Central memory CD4-positive, alpha-beta T cell (primary cell): Measurements from ENCODE around the gene LAMB4.
A peak's percentile ranks its signal among the peaks of the same experiment; 100 is the strongest.

ENCODE experiments used
- DNase-seq: peaks from one replicate; pipeline ENCODE4 v3.0.0; 2022
- total RNA-seq, 3 experiments: gene quantifications; one replicate each; lab custom pipeline; 2026; lab: John Stamatoyannopoulos, UW

Gene LAMB4, protein sequence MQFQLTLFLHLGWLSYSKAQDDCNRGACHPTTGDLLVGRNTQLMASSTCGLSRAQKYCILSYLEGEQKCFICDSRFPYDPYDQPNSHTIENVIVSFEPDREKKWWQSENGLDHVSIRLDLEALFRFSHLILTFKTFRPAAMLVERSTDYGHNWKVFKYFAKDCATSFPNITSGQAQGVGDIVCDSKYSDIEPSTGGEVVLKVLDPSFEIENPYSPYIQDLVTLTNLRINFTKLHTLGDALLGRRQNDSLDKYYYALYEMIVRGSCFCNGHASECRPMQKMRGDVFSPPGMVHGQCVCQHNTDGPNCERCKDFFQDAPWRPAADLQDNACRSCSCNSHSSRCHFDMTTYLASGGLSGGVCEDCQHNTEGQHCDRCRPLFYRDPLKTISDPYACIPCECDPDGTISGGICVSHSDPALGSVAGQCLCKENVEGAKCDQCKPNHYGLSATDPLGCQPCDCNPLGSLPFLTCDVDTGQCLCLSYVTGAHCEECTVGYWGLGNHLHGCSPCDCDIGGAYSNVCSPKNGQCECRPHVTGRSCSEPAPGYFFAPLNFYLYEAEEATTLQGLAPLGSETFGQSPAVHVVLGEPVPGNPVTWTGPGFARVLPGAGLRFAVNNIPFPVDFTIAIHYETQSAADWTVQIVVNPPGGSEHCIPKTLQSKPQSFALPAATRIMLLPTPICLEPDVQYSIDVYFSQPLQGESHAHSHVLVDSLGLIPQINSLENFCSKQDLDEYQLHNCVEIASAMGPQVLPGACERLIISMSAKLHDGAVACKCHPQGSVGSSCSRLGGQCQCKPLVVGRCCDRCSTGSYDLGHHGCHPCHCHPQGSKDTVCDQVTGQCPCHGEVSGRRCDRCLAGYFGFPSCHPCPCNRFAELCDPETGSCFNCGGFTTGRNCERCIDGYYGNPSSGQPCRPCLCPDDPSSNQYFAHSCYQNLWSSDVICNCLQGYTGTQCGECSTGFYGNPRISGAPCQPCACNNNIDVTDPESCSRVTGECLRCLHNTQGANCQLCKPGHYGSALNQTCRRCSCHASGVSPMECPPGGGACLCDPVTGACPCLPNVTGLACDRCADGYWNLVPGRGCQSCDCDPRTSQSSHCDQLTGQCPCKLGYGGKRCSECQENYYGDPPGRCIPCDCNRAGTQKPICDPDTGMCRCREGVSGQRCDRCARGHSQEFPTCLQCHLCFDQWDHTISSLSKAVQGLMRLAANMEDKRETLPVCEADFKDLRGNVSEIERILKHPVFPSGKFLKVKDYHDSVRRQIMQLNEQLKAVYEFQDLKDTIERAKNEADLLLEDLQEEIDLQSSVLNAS (N-terminal part only)
- total RNA-seq, result 0 reads per million in 3 experiments

DNA sequence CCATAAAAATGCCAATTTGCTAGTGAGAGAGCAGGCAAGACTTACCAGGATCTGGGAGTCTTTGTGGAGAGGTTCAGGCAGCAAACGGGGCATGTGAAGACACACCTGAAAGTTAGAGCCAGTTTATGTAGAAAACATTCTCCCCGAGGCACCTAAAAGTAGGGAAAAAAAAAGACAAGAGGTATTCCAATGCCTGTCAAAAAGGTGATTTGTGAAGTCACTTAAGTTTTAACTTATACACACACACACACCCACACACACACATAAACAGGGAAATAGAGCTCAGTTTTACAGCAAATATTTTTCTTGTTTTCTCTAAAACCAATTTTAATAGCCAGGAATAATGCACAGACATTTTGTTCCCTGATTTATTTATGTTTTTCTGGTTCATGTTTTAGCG is at the start of gene LAMB4:
Gene LAMB4 (minus strand): TSS at position 101 of the 400 bp plus-strand sequence. CDS start 7,197 bp downstream, outside the sequence.
- no peak for DNase-seq

DNA sequence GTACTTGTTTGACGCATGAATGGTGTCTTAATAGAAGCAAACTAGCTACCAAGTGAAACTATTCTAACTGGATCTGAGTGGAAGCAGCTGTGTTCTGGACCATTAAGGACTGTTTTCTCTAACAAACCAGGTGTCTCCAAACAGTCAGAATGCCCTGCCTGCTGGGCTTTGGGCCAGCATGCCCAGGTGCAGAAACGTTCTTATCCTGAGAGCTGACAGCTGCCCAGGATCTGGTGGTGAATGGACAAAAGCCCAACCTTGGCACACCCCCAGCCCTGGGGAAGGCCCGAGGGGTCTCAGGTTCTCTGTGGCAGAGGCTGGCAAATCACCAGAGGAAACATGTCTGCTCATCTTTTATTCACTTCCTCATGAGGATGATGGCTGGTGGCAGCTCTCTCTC is 48.2 kb upstream of the LAMB4 start:
- no peak for DNase-seq

DNA sequence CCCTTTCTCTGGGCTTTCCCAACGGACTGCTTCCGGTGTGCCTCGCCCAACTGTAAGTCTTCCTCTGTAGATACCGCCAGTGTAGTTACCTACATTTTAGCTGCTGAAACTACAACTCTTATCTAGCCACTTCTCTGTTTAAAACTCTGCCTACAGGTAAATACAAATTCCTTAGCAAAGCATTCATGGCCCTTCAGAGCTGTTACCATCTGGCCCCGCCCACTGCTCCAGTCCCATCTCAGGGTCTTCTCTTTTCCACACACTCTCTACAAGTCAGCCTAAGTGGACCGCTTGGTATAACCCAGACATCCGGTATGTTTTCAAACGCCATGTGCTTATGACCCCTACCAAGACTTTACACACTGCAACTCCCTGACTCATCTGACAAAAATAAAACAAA is 41.0 kb upstream of the LAMB4 start:
- DNase-seq, result no peak

- DNase-seq, result no peak
Observed at GRCh38 chr7:108170251-108170650, 40.1 kb upstream of the LAMB4 start.

DNA sequence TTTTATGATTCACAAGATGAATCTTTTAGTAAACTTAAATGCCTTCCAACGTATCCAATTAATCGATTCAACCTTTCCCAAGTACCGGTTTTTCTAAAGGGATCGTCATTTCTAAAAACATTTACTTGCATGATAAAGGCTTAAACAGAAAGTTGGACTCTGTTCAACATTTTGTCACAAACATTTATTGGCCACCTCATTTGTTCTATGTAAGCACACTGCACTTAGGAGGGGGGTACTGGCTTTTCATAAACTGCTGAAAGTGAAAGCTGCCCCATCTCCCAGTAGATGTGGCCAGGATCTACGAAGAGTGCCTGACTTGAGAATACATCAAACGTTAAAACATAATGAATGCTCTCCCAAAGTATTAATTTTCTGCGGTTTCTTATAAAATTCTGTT is 37.3 kb upstream of the LAMB4 start:
- DNase-seq, result no peak

DNA sequence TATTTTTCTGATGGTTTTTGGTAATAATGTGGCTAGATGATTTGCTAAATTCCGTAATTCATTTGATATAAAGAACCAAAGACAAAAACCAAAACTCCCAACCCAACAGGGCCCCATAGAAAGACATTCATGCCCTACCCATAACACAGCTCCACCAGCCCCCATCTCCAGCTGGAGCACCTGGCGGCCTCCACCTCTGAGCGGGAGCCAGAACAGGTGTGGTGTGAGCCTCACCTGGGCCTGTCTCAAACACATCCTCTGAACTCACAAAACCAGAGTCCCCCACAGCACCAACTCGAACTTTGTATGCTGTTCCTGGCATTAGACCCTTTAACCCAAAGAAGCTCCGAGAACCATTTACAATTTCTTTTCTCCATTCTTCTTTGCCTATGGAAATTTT is 36.5 kb upstream of the LAMB4 start:
- no peak for DNase-seq

- DNase-seq, result no peak
Observed at GRCh38 chr7:108165723-108166122, 35.6 kb upstream of the LAMB4 start.

- no peak for DNase-seq
Observed at GRCh38 chr7:108164946-108165345, 34.8 kb upstream of the LAMB4 start.

DNA sequence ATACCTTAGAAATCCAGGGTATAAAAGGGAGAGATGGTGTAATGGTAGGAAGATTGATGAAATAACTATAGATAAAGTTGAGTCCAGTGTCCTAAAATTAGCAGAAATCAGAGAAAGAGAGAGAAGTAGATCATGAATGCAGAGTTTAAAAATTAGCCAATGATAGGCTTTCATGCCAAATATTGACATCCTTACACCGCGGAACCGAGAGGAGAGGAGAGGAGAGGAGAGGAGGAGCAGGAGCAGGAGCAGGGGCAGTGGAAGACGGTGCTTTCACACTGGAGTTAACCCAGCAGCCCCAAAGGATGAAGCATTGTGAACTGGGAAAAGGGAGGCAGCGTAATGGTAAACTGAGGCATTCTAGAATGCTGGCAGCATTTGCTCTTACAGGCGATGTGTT is 34.2 kb upstream of the LAMB4 start:
- DNase-seq, result no peak

- no peak for DNase-seq
Observed at GRCh38 chr7:108158776-108159175, 28.6 kb upstream of the LAMB4 start.

DNA sequence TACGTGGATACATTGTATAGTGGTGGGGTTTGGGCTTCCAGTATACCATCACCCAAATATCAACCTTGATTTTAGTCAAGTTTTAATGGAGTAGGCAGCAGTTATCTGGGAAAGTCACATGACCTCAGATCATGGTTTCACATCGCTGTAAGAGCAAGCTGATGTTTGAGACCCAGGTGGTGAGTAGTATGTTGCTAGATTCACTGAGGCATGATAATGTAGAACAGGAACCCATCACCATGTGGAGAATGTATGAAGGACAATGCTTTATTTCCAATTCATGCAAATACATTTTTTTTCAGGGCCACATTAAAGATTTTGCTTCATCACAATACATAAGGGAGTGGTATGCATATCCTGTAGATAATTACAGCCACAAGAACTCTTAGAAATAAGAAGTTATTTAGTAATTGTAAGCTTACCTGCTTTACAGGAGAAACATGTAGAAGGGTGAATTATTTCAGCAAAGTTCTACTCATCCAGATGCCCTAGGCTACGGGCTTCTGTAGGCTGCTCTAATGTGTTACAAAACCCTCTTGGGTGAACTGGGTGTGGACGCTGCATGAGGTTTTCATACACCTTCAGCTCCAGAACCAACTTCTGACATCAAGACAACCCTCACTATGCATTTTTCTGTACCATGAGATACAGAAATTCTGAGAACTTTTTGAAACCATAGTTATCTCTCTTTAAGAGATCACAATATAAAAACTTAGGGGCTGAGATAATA is 27.6 kb upstream of the LAMB4 start:
- DNase-seq, result no peak

DNA sequence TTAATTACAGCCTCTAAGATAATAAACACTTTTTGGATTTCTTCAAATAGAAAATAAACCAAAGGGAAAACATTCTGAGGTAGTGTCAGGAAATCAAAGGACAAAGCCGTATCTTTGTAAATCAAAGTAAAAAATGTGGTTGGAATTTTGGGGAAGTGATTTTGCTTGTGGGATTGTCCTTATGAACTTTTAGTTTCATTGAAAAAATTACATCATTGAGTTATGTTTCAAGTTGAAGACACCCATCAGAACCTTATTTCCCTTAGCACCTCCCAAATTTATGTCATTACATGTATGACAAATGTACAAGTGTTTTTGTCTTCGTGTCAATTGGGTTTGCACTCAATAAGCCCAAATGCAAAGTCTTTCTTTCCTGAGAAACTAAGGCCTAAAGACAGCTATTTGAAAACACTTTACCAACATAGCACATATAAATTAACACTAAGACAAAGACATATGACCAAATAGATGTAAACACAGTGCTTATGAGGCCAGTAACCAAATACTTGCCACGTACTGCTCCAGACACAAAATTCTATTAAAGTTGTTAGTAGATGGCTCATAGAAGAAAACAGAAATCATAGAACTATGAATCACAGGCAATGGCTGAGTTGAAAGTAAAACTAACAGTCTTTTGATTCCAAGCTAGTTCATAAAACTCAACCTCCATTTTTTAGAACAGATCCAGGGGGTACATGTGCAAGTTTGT is 26.9 kb upstream of the LAMB4 start:
- DNase-seq, result no peak

DNA sequence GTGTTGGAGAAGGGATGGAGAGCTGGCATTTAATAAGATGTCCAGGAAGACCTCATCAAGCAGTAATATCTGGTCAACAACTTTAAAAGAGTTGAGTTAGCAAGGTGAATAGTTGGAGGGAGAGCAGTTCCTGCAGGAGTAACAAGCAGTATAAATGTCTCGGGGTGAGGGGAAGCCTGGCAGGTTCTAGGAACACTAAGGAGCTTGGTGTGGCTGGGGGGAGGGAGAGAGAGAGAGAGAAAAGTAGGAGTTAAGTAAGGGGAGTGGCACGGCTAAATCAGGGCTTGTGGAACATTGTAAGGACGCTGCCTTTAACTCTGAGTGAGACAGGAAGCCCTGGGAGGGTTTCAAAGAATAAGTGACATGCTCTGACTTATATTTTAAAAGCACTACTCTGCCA is 22.0 kb upstream of the LAMB4 start:
- no peak for DNase-seq

DNA sequence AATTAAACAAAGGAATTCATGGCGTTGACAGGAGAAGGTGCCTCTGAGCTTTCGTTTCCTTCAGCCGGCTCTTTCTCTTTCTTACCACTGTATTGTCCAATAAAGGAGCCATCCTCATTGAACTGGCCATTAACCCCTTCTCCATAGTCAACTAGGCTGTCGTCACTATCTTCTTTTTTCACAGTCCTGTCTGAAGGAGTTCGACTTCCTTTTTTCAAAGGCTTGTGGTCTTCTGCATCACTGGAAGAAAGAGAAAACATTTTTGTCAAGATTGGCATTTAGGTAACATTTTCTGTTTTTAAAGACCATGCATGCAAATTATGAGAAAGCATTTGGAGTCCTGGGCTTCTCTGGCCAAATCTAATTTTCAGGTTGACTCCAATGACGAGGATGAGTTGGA is 19.7 kb upstream of the LAMB4 start:
- no peak for DNase-seq

DNA sequence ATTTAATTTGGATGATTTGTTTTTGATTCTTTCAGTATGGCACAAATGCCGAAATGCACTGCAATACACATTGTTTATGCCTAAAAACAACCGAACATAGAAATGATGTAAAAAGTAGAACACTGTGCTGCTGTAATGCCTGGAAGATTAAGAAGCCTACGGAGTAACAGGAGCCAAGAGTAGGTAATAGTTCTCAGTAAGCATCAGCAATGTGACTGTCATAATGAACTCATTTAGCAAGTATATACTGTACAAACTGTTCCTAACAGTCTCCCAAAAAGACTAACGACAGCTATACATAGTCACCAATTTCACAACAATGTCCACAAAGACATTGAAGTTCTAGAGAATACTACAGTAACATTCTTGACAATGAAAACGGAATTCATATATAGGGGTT is 19.0 kb upstream of the LAMB4 start:
- no peak for DNase-seq

- no peak for DNase-seq
Observed at GRCh38 chr7:108147031-108147563, 16.9 kb upstream of the LAMB4 start.

GRCh38 chr7:108146070-108146842 is 16.1 kb upstream of the LAMB4 start:
- DNase-seq, result peak; percentile 19

DNA sequence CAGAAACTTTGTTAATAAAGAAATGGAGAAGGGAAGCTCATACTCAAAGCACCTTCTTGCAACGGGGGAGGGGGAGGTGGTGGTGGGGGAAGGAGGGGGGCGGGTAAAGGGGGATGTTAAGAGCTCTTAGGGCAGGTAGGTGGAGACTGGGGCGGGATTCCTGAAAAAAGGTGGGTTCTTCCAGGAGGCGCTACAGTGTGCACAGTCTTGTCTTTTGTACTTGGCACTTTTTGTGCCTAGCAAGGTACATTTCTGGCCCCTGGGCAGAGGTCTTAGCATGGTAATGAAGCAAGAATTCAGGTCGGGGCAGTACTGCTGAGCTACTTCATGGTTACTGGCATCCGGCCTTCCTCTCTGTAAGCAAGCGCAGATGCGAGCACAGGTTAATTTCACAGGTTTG is 15.2 kb upstream of the LAMB4 start:
- no peak for DNase-seq

GRCh38 chr7:108144931-108145330 is 14.8 kb upstream of the LAMB4 start:
- DNase-seq, result no peak

- no peak for DNase-seq
Observed at GRCh38 chr7:108143658-108144420, 13.7 kb upstream of the LAMB4 start.
